ENCODE measurements around the gene CCDC86.

Gene CCDC86

DNA sequence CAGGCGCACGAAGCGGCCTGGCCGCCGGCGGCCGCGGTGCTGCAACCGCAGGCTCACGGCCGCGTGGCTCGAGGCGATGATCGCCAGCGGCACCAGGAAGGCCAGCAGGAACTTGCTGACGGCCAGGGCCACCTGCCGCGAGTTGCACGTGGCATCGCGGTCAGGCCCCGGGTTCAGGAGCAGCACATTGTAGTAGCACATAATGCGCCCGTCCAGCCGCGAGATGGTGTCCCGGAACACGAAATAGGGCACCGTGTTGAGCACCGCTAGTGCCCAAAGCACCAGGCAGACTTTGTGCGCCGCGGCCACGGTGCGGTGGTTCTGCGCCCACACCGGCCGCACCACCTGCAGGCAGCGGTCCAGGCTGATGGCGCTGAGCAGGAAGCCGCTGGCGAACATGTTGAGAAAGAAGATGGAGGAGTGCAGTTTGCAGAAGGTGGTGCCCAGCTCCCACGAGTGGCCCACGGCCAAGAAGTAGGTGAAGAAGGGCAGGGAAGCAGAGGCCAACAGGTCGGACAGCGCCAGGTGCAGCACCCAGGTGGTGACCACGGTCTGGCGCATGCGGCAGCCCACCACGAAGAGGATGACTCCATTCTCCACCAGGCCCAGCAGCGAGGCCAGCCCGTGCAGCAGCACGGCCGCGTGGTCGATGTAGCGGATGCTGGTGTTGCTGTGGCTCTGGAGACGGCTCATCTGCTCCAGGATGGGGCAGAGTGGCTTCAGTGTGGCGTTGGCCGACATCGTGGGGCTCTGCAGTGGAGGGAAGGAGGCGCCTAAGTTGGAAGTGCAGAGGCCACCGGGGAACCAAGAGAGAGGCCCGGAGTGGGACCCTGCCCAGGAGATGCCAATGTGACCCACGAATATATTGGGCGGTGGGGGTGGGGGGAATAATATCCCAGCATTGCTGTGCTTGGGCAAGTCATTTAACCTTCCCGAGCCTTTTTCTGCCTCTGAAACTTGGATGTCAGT is 11.4 kb downstream of the CCDC86 start:
- DNase-seq (ENCODE audit: low spot score): no peak

DNA sequence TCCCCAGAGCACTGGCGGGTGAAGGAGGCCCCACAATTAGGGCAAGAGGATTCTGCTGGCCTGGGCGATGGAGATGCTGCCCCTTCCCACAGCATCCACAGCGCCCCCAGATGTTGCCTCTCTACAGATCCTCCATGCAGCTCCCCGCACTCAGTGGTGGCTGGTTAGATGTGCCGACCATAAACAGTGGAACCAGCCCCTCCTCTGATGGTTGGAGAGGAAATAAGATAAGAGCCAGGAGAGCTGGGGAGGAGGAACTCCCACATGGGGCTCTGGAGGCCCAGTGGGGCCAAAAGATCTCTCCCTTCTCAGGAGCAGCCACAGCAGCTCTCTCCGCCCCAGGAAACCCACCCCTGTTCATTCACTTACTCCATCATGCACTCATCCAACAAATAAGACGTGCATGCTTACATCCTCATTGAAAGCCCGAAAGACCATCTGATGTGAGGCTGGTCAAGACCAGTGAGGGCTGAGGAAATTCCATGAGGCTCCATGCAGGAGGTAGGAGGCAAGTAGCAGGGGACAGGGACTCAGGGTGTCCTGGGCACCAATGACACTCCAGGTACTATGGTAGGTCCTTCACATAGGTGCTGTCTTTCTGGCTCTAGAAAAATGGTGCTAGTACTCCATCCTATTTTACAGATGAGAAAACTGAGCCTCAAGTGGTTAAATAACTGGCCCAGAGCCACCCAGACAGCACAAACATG is 12.4 kb downstream of the CCDC86 start:
- DNase-seq (ENCODE audit: low spot score): no peak

DNA sequence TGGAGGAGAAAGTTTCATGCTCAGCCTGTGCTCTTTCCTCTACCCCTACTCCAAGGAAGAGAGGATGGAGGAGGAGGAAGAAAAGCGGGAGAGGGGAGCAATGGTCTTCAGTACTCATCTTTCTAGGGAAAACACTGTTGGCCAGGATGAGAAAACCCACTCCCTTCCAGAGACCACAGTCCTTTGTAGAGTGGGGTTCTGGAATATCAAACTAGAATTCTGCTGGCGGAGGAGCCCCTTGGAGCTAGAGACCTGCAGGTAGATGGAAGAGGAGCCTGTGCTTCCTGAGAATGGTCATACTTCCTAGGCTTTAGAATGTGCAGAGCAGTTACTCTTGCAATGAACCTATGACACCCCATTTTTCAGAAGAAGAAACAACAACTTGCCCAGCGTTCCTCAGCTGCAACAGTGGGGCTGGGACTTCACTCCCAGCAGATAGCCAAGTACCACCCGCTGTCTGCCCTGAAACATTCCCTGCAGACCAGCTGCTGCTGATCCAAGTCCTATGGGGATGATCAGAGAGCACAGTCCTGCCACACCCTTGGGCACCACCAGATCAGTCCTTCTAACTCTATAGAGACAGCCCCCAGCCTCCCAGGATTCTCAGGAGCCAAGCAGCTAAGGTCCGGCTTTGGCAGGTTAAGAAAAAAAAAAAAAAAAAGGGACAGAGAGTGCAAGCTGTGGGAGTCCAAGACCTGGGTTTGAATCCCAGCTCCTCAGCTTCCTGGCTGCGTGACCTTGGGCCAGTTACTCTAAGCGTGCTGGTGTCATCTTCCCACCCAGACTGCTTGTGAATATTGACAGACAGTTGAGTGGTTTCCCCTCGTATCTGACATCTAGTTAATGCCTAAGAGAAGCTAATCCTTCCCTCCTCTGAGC is 13.2 kb downstream of the CCDC86 start:
- no peak for DNase-seq (ENCODE audit: low spot score)

DNA sequence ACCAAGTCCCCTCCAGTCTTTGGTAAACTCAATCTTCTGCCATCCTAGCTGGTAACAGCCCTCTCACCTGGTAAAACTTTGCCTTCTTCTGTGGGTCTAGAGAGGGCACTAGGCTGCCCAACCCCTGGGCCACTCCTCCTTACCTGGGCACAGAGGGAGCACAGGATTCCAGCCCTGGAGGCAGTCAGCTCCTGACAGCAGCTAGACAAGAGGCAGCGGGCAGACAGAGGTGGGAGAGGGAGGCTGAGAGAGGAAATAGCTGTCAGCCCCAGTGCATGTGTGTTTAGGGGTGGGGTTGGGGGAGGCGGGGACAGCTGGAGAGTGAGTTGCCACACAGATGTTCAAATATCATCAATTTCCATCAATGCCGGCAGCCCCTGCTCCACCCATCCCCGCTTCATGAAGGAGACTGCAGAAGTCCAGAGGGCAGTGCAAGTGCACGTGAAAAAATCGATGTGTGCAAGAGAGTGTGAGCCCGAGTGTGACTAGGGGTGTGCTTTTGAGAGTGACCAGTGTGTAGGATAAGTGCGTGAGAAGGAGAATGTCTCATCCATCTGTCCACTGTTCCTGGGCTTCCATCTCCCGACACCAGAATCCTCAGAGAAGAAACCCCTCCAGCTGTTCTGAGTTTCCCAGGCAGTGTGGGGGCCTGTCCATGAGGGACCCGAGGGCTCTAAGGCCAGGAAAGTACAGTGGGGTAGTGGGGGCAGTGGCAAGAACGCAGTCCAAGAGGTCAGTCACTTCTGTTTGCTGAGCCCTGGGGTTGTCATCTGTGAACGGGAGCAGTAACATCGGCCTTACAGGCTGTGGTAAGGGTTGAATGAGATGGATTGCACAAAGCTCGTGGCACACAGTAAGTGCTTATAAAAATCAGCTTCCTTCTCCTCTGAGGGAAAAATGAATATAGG is 14.1 kb downstream of the CCDC86 start, which contains the start of gene PTGDR2:
PTGDR2 (minus strand) TSS at position 225 of the 908 bp plus-strand sequence. CDS start 2,228 bp downstream, outside the sequence.
- no peak for DNase-seq (ENCODE audit: low spot score)

DNA sequence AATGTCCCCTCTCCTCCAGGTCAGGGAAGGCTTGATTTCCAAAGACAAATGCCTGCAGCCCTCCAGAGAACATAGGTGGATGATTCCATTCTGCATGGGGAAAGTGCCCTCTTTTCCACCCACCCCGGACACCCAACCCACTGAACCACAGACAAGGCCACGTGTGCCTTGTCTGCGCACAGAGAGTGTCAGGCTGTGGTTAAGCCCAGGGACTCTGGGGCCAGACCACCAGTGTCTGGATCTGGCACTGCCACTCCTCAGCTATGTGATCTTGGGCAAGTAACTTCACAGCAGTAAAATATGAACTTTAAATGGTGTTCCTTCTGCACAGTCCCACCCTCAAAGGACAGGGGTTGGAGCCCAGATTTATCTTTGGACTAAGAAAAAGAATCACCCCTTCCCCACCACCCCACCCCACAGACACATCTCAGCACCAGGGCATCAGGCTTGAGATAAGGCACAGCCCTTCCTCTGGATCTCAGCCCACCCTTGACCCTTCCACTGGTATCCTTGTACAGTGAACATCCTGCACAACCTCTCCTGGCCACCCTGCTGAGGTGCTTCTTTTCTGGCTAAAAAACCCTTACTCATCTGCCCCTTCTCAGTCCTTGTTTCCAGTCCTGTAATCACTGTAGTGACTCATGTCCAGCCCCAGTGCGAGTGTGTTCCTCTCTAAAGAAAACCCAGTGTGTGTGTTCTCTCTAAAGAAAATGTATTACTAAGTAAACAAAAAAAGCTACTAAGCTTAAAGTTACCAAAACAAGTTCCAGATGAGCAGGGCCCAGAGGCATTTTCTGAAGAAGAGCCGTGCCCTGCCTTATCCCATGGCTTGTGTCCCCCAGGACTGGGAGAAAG is 15.7 kb downstream of the CCDC86 start:
- no peak for DNase-seq (ENCODE audit: low spot score)

DNA sequence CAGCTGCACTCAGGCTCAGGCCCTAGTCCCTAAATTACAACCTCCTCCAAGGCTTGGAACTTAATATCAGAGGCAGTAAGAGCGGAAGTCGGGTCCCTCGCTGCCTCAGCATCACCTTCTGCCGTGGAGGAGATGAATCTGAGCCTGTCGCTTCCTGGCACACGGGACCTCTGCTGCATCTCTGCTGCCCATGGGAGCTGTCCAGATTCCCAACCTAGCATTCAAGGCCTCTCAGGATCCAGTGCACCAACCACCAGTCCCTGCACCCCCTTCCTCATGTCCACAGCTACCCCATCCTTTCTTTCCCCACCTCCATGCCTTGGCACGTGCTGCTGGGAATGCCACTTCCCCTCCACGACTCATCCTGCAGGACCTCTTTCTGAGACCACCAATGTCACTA is 16.3 kb downstream of the CCDC86 start:
- no peak for DNase-seq (ENCODE audit: low spot score)

DNA sequence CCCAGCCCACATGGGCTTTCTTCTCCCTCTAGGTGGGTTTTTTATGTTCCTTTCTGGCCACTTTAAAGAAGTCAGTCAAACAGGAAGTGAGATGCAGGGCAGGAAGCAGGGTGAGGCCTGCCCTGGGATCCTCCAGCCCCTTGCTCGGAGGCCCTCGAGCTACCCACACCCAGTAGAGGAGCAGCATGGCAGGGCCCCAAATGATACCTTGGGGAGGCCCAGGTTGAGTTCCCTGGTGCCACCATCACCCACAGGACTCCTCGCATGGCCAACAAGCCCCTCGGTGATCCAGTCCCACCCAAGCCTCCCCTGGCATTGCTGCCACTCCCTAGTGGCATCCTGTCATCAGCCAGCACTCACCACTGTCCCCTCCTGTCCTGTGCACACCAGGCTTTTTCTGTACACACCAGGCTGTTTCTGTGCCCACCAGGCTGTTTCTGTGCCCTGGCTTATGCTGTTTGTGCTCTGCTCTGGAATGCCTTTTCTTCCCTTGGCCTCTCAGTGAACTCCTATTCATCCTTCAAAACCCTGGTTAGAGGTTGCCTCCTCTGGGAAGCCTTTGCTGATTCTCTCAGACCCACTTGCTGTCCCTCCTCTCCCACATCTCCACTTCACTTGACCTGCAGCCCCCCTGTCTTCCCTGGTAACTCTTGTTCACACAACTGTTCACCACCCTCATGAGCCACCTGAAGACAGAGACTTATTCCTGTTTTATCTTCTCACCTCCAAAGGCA is 17.0 kb downstream of the CCDC86 start:
- no peak for DNase-seq (ENCODE audit: low spot score)

DNA sequence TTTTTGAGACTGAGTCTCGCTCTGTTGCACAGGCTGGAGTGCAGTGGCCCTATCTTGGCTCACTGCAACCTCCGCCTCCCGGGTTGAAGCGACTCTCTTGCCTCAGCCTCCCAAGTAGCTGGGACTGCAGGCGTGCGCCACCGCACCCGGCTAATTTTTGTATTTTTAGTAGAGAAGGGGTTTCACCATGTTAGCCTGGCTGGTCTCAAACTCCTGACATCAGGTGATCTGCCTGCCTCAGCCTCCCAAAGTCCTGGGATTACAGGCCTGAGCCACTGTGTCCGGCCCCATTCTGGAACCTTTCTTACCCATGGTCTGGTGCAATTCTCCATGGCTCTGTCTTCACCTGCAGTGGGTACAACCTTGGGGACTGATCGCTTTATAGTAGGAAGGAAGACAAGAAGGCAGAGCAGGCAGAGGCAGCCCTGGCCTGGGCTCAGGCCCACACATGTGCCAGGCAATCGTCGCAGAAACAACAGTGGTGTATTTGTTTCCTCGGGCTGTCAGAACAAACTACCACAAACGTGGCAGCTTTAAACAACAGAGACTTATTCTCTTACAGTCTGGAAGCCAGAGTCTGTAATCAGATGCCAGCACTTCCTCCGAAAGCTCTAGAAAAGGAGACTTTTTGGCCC is 17.8 kb downstream of the CCDC86 start:
- DNase-seq (ENCODE audit: low spot score): no peak

DNA sequence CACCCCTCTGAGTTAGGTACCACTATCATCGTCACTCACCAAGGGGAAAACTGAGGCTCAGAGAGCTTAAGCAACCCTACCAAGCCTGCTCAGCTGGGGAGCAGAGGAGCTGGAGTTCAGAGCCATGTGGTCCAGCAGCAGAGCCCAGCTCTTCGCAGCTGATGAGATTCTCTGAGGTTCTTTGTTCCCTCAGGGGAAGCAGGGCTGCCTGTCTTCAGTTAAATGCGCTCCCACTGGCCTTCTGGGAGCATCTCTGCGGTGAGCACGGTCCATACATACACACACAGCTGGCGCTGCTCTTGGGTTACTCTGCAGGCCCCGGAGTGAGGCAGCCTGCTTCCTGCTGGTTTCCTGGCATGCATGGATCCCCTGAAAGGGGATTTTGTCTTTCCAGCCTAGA is 19.0 kb downstream of the CCDC86 start:
- no peak for DNase-seq (ENCODE audit: low spot score)

DNA sequence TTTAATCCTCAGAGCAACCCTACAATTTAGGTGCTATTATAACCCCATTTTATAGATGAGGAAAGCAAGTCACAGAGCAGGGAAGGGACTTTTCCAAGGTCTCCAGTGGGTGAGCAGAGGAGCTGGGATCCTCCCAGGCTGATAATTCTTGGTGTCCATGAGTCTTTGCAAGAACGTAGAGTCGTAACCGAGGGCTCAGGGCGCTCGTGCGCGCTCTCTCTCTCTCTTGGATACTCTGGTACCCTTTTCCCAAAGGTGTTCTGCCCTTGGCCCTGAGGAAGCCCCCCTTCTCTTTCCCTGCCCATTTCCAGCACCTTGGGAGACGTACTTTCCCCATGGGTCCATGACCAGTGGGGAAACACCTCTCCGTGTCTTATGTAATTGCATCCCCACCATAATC is 20.3 kb downstream of the CCDC86 start:
- no peak for DNase-seq (ENCODE audit: low spot score)

DNA sequence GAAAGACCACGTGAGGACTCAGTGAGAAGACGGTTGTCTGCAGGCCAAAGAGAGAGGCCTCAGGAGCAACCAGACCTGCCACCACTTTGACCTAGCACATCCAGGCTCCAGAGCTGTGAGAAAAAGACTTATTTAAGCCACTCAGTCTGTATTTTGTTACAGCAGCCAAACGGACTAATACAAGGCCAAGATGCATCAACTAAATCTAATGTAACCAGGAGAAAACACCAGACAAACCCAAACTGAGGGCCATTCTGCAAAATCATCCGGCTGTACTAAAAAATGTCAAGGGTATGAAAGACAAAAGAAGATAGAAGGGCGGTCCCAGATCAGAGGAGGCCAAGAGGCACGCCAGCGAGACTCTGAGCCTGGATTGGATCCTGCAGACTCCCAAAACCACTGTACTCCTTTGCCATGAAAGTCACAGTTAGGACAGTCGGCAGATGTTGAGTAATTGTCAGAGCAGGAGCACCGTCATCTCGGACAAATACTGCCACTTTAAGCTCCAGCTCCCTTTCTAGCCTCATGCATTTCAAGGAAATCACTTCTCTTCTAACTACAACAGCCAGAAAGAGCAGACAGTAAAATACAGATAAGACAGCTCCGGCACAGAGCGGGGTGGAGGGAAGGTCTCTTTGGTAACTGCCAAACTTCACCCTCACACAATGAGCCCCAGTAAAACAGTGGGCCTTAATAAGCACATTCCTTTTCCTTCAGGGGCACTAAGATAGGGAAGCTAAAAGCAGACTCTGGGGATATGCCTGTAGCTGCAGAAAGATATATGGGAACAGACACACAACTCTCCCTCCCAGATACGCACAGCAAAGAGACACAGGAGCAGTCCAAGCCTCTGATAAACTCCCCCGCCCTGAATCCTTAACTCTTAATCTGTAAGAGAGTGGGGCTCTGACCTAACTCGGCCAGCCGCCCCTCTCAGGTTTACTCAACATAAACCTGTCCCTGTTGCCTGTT is 21.9 kb downstream of the CCDC86 start:
- no peak for DNase-seq (ENCODE audit: low spot score)

DNA sequence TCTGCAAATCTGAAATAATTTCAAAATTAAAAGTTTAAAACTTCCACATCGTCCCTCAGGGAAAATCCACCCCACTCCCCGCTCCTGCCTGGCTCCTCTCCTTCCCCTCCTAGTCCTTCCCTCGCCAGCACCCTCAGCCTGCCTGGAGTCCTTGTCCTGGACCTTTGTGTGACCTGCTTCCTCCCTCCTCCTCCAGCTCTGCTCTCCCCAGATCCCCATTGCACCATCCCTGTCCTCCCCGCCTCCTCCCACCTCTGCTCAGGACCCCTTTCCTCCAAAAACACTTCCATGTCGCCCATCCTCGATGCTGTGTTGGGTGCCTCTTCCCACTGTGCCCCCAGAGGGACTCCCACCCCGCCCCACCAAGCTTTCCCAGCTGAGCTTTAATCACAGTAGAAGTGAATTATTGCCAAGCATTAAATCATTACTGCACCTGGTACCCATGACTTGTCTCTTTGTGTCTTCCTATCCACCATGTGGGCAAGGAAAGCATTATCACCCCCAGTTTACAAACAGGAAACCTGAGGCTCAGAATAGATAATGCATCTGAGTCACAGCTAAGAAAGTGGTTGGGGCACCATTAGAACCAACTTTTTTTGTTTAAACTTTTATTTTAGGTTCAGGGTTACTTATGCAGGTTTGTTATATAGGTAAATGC is 23.1 kb downstream of the CCDC86 start:
- DNase-seq (ENCODE audit: low spot score): no peak

DNA sequence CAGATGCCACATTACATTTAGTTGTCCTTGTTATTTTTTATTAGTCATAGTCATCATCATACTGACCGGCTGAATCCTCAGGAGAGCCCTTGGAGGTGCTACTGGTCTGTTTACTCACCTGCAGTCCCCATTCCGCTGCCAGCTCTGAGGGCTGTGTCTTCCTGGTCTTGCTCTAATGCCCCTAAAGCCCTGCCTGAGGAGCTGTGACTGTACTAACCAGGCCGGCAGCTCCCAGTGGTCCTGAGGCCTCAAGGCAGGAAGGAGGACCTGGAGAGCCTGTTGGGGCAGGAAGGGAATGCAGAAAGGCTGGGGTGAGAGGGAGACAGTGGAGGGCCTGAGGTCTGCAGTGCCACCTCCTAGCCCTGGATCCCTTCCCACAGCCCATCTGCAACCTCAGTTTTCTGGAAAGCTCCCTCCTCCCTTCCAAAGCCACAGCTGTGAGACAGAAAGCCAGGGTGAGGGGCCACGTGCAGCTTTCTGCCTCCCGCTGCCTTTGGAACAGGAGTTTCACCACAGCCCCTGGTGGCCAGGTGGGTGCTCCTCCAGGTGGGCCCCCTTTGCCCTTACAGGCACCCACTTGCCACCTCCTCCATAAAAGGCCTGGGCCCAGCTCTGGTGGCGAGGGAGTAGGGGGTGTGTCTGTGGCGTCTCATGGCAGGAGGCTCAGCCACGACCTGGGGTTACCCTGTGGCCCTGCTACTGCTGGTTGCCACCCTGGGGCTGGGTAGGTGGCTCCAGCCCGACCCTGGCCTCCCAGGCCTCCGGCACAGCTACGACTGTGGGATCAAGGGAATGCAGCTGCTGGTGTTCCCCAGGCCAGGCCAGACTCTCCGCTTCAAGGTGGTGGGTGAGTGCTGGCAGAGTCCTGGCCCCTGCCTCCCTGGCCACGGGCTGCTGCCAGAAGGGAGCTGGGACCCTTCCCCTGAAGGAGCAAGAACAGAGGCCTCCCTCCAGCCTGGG is 25.3 kb downstream of the CCDC86 start, which contains the start of gene ZP1:
ZP1 (plus strand) TSS at position 632 of the 960 bp plus-strand sequence; CDS start at position 652, 20 bp downstream.
- no peak for DNase-seq (ENCODE audit: low spot score)

DNA sequence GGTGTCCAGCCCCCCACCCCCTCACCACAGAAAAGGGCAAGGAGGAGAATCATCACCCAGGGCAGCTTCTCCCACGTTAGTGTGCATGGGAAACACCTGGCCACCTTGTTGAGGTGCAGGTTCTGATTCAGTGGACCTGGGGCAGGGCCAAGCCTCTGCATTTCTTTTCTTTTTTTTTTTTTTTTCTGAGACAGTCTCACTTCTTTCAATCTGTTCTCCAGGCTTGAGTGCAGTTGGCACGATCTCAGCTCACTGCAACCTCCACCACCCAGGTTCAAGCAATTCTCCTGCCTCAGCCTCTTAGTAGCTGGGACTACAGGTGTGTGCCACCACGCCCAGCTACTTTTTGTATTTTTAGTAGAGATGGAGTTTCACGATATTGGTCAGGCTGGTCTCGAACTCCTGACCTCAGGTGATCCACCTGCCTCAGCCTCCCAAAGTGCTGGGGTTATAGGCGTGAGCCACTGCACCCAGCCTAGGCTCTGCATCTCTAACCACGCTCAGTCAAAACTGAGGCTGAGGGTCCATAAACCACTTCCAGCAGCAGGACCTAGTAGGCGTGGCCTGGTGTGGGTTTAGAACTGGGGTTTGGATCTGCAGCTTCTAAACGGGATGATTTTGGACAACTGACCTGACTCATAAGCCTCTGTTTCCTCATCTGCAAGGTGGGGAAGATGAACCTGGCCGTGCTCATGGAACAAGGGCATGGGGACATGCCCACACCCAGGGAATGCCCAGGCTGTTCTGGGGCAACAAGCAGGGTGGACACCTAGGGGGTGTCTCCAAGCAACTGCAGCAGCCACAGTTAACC is 26.2 kb downstream of the CCDC86 start:
- no peak for DNase-seq (ENCODE audit: low spot score)

Data from cerebellar cortex (tissue), 1 donor.